WTC11 (cell line): ENCODE results near the gene CDH1. TPM values are rescaled to one million over a fixed set of nuclear protein-coding genes. Genes with fewer than 3 reads are reported as not detected.

ENCODE experiments used
- ATAC-seq: fragments of 200-7000 bp; cut with Tn5 transposase; 2 replicates; pipeline ENCODE4 v1.10.0; 2021; ENCODE audit warnings: mild to moderate bottlenecking, moderate library complexity
- CTCF ChIA-PET: fragments of 300-600 bp; sonication (Branson Sonifier 250); formaldehyde crosslinking; loops from one replicate; lab custom pipeline; 2021; ENCODE audit warnings: antibody characterized with exemption; lab: Charles Lee
- POLR2A ChIA-PET: fragments of 350-600 bp; sonication (Branson Sonifier 250); formaldehyde crosslinking; loops from one replicate; lab custom pipeline; 2021; ENCODE audit warnings: antibody characterized with exemption; lab: Charles Lee
- DNase-seq: peaks from one replicate; pipeline ENCODE4 v3.0.0; 2021; ENCODE audit warnings: low spot score
- H3K27ac Mint-ChIP-seq: 2 replicates; pipeline ENCODE4 v1.8.0; 2021; ENCODE audit warnings: mixed read lengths
- H3K27me3 Mint-ChIP-seq: 2 replicates; pipeline ENCODE4 v1.8.0; 2021; ENCODE audit warnings: low read depth, mild to moderate bottlenecking, moderate library complexity, mixed read lengths
- H3K36me3 Mint-ChIP-seq: 2 replicates; pipeline ENCODE4 v1.8.0; 2021; ENCODE audit warnings: mixed read lengths
- H3K4me1 Mint-ChIP-seq: 2 replicates; pipeline ENCODE4 v1.8.0; 2022; ENCODE audit warnings: mixed read lengths
- H3K4me3 Mint-ChIP-seq: 2 replicates; pipeline ENCODE4 v1.8.0; 2021; ENCODE audit warnings: mild to moderate bottlenecking, moderate library complexity, mixed read lengths
- H3K9me3 Mint-ChIP-seq: 2 replicates; pipeline ENCODE4 v1.8.0; 2021; ENCODE audit warnings: mixed read lengths
- CDX4 ChIP-seq: fragments of 250-450 bp; sonication (Bioruptor Pico); IDR thresholded peaks from 2 replicates; pipeline ENCODE4 v1.9.0; 2021; ENCODE audit warnings: moderate library complexity, mild to moderate bottlenecking, inconsistent platforms, borderline replicate concordance
- CREB1 ChIP-seq: sonication (generic); formaldehyde crosslinking; IDR thresholded peaks from 2 replicates; pipeline ENCODE4 v1.8.0; 2023; ENCODE audit warnings: mild to moderate bottlenecking, missing genetic modification reagents
- CREM ChIP-seq: sonication (generic); formaldehyde crosslinking; IDR thresholded peaks from 2 replicates; pipeline ENCODE4 v1.8.1; 2022; ENCODE audit warnings: mild to moderate bottlenecking, missing genetic modification reagents, moderate library complexity
- FOXJ3 ChIP-seq: sonication (generic); formaldehyde crosslinking; IDR thresholded peaks from 2 replicates; pipeline ENCODE4 v1.9.0; 2021; ENCODE audit warnings: missing genetic modification reagents, mild to moderate bottlenecking, borderline replicate concordance
- FOXK1 ChIP-seq: sonication (generic); formaldehyde crosslinking; IDR thresholded peaks from 2 replicates; pipeline ENCODE4 v1.8.0; 2022; ENCODE audit warnings: mild to moderate bottlenecking, moderate library complexity, missing genetic modification reagents
- GRHL2 ChIP-seq: fragments of 250-450 bp; sonication (Bioruptor Pico); IDR thresholded peaks from 2 replicates; pipeline ENCODE4 v1.8.0; 2022; ENCODE audit warnings: mild to moderate bottlenecking, moderate library complexity; ENCODE audit not compliant: insufficient replicate concordance, severe bottlenecking
- KAT7 ChIP-seq: sonication (generic); formaldehyde crosslinking; IDR thresholded peaks from 2 replicates; pipeline ENCODE4 v1.8.1; 2023; ENCODE audit warnings: missing genetic modification reagents, mild to moderate bottlenecking, borderline replicate concordance
- MLX ChIP-seq: sonication (generic); formaldehyde crosslinking; IDR thresholded peaks from 2 replicates; pipeline ENCODE4 v1.8.1; 2023; ENCODE audit warnings: mild to moderate bottlenecking, missing genetic modification reagents, moderate library complexity
- NFYB ChIP-seq: sonication (generic); formaldehyde crosslinking; conservative IDR thresholded peaks from 2 replicates; pipeline ENCODE4 v1.8.0; 2022; ENCODE audit warnings: low read depth, missing genetic modification reagents
- SMAD4 ChIP-seq: sonication (generic); formaldehyde crosslinking; IDR thresholded peaks from 2 replicates; pipeline ENCODE4 v1.8.0; 2022; ENCODE audit warnings: mild to moderate bottlenecking, missing genetic modification reagents
- STAT6 ChIP-seq: sonication (generic); formaldehyde crosslinking; conservative IDR thresholded peaks from 2 replicates; pipeline ENCODE4 v1.8.1; 2023; ENCODE audit warnings: mild to moderate bottlenecking, low read depth, missing genetic modification reagents, moderate library complexity
- TEAD1 ChIP-seq: sonication (generic); formaldehyde crosslinking; IDR thresholded peaks from 2 replicates; pipeline ENCODE4 v1.8.0; 2022; ENCODE audit warnings: mild to moderate bottlenecking, missing genetic modification reagents
- TP53 ChIP-seq: sonication (generic); formaldehyde crosslinking; IDR thresholded peaks from 2 replicates; pipeline ENCODE4 v1.8.1; 2023; ENCODE audit warnings: mild to moderate bottlenecking, missing genetic modification reagents
- USF1 ChIP-seq: sonication (generic); formaldehyde crosslinking; IDR thresholded peaks from 2 replicates; pipeline ENCODE4 v1.8.0; 2022; ENCODE audit warnings: mild to moderate bottlenecking, missing genetic modification reagents
- ZBTB21 ChIP-seq: sonication (generic); formaldehyde crosslinking; IDR thresholded peaks from 2 replicates; pipeline ENCODE4 v1.8.1; 2023; ENCODE audit warnings: mild to moderate bottlenecking, missing genetic modification reagents, borderline replicate concordance
- ZBTB43 ChIP-seq: sonication (generic); formaldehyde crosslinking; IDR thresholded peaks from 2 replicates; pipeline ENCODE4 v1.8.1; 2023; ENCODE audit warnings: mild to moderate bottlenecking, missing genetic modification reagents
- ZNF281 ChIP-seq: sonication (generic); formaldehyde crosslinking; IDR thresholded peaks from 2 replicates; pipeline ENCODE4 v1.8.0; 2023; ENCODE audit warnings: mild to moderate bottlenecking, missing genetic modification reagents
- ZNF512 ChIP-seq: sonication (generic); formaldehyde crosslinking; IDR thresholded peaks from 2 replicates; pipeline ENCODE4 v1.8.1; 2022; ENCODE audit warnings: missing genetic modification reagents, borderline replicate concordance
- ZNF532 ChIP-seq: fragments of 250-450 bp; sonication (Bioruptor Pico); IDR thresholded peaks from 2 replicates; pipeline ENCODE4 v1.9.0; 2021; ENCODE audit warnings: mild to moderate bottlenecking, borderline replicate concordance
- ZNF671 ChIP-seq: fragments of 250-450 bp; sonication (Bioruptor Pico); IDR thresholded peaks from 2 replicates; pipeline ENCODE4 v1.8.0; 2021; ENCODE audit warnings: mild to moderate bottlenecking
- total RNA-seq: library from RNA; stranded (reverse); gene quantifications from 3 replicates; pipeline ENCODE4 v1.2.3, GENCODE V29; 2021

The CDH1 gene
- total RNA-seq, 1 experiment from 2014 or later, result 278 TPM

GRCh38 chr16:68696514-68696913 lies 40.6 kb upstream of the CDH1 start:
- DNase-seq, result no peak
- Mint-ChIP-seq H3K36me3 (peaks cover 63% of the 10 kb centered on the region), H3K4me1 (no peaks in the 10 kb centered on the region), H3K27me3 (no peaks in the 10 kb centered on the region), H3K4me3 (no peak overlapping the region), H3K9me3 (no peaks in the 10 kb centered on the region), H3K27ac (peak overlapping the region; percentile 85; the same call in 1 of the 2 replicates)
- TF ChIP-seq MLX (CRISPR knock-in tag) (no peak), ZNF671 (CRISPR knock-in tag) (no peak), CDX4 (CRISPR knock-in tag) (no peak), ZNF532 (CRISPR knock-in tag) (no peak), FOXJ3 (no peak), CREM (CRISPR knock-in tag) (no peak), NFYB (CRISPR knock-in tag) (no peak), CREB1 (no peak), TP53 (CRISPR knock-in tag) (no peak), ZBTB43 (CRISPR knock-in tag) (no peak), ZNF512 (CRISPR knock-in tag) (no peak)
- CTCF ChIA-PET, result interaction anchor here (3.1 kb wide), 1 partner anchor 106 kb away, joined by 18 read pairs; no protein-coding TSS in a partner anchor
- POLR2A ChIA-PET, result no interaction called here
- ATAC-seq, result no peak

- peaks cover 48% of the 10 kb centered on the region for H3K36me3 Mint-ChIP-seq
- POLR2A ChIA-PET, result no interaction called here
- H3K4me1 Mint-ChIP-seq, result no peaks in the 10 kb centered on the region
- H3K9me3 Mint-ChIP-seq, result no peaks in the 10 kb centered on the region
- no peaks in the 10 kb centered on the region for H3K27me3 Mint-ChIP-seq
- no peak overlapping the region for H3K4me3 Mint-ChIP-seq
- DNase-seq (no peak), ATAC-seq (no peak)
- no peak overlapping the region for H3K27ac Mint-ChIP-seq
- CTCF ChIA-PET, result interaction anchor here (0.9 to 3.1 kb wide), 3 partner anchors 107 to 188 kb away, joined by 3 to 18 read pairs (median 3); no protein-coding TSS in a partner anchor
- TF ChIP-seq SMAD4 (CRISPR knock-in tag), result no peak
- TF ChIP-seq ZNF281 (CRISPR knock-in tag), result no peak
- TF ChIP-seq USF1 (CRISPR knock-in tag), result no peak
- no peak for TF ChIP-seq STAT6 (CRISPR knock-in tag)
- TF ChIP-seq ZBTB21 (CRISPR knock-in tag), result no peak
- TF ChIP-seq KAT7 (CRISPR knock-in tag), result no peak
- TF ChIP-seq FOXK1 (CRISPR knock-in tag), result no peak
- no peak for TF ChIP-seq TEAD1 (CRISPR knock-in tag)
- TF ChIP-seq GRHL2 (CRISPR knock-in tag), result no peak
Measured at GRCh38 chr16:68698091-68698490, 39.0 kb upstream of the CDH1 start.
